CD4-positive, alpha-beta T cell (primary cell): Measurements from ENCODE around the gene DHRS13. TPM values are rescaled to one million over a fixed set of nuclear protein-coding genes. Genes with fewer than 3 reads are reported as not detected.

Experiments
- ATAC-seq: fragments of 200-7000 bp; cut with Tn5 transposase; one replicate; pipeline ENCODE4 v1.10.0; 2022; ENCODE audit warnings: mild to moderate bottlenecking; ENCODE audit not compliant: poor library complexity
- CTCF ChIA-PET: fragments of 350-600 bp; sonication (Branson Sonifier 250); formaldehyde crosslinking; loops from one replicate; lab custom pipeline; 2021; ENCODE audit warnings: antibody characterized with exemption, inconsistent platforms; lab: Charles Lee
- POLR2A ChIA-PET: fragments of 350-600 bp; sonication (Branson Sonifier 250); formaldehyde crosslinking; loops from one replicate; lab custom pipeline; 2021; ENCODE audit warnings: antibody characterized with exemption, inconsistent platforms; lab: Charles Lee
- DNase-seq, 14 experiments: peaks; one replicate each; pipeline ENCODE4 v3.0.0-alpha.2; 2013 to 2020; ENCODE audit warnings: mixed read lengths in 2 of 14
- H3K27ac ChIP-seq, 2 donors: one replicate each; pipeline versions ENCODE4 v1.5.1 to v1.7.0; 2013; ENCODE audit warnings: low read length in 2 of 2, low read depth in 1 of 2, mild to moderate bottlenecking in 1 of 2
- H3K27me3 ChIP-seq, 2 experiments: 1 replicate in 1 of 2; 2 replicates in 1 of 2; pipeline versions ENCODE4 v1.6.1 to v1.7.0; 2013; ENCODE audit warnings: low read length in 2 of 2, control low read depth in 1 of 2, mild to moderate bottlenecking in 1 of 2, moderate library complexity in 1 of 2; ENCODE audit not compliant: insufficient read depth in 2 of 2, control insufficient read depth in 1 of 2
- H3K36me3 ChIP-seq: one replicate; pipeline ENCODE4 v1.6.1; 2013; ENCODE audit warnings: low read length, control low read depth; ENCODE audit not compliant: insufficient read depth
- H3K4me1 ChIP-seq: one replicate; pipeline ENCODE4 v1.6.1; 2013; ENCODE audit warnings: low read length, control low read depth; ENCODE audit not compliant: insufficient read depth
- H3K4me3 ChIP-seq: one replicate; pipeline ENCODE4 v1.5.1; 2013; ENCODE audit warnings: mild to moderate bottlenecking, low read length, moderate library complexity
- H3K9me3 ChIP-seq, 2 experiments: 1 replicate in 1 of 2; 2 replicates in 1 of 2; pipeline versions ENCODE4 v1.6.1 to v1.7.0; 2013; ENCODE audit warnings: low read length in 2 of 2, mild to moderate bottlenecking in 2 of 2, control low read depth in 1 of 2, moderate library complexity in 1 of 2; ENCODE audit not compliant: control insufficient read depth in 1 of 2, insufficient read depth in 1 of 2
- H3K27ac Mint-ChIP-seq: one replicate; pipeline ENCODE4 v1.8.0; 2020; ENCODE audit warnings: mixed read lengths
- H3K27me3 Mint-ChIP-seq: one replicate; pipeline ENCODE4 v1.8.0; 2021; ENCODE audit warnings: mixed read lengths
- H3K36me3 Mint-ChIP-seq: one replicate; pipeline ENCODE4 v1.8.0; 2021; ENCODE audit warnings: low read depth, mixed read lengths
- H3K4me1 Mint-ChIP-seq: one replicate; pipeline ENCODE4 v1.8.0; 2021; ENCODE audit warnings: low read depth, mixed read lengths
- H3K4me3 Mint-ChIP-seq: one replicate; pipeline ENCODE4 v1.8.0; 2020; ENCODE audit warnings: mild to moderate bottlenecking, mixed read lengths
- H3K9me3 Mint-ChIP-seq: one replicate; pipeline ENCODE4 v1.8.0; 2020; ENCODE audit warnings: mixed read lengths
- CTCF ChIP-seq: fragments of 200-600 bp; IDR thresholded peaks from one replicate; pipeline ENCODE4 v1.8.0; 2022; ENCODE audit warnings: antibody characterized with exemption, mild to moderate bottlenecking
- intact Hi-C, 2 experiments: fragments of 100-400 bp; cut with DNase I in 1 of 2; cut with micrococcal nuclease in 1 of 2; formaldehyde crosslinking; loops; one replicate each; pipeline versions ENCODE4 v1.15.1 to v1.9.0; 2023 to 2025; cut with DNase I, micrococcal nuclease
- total RNA-seq, 174 experiments: library from RNA in 2 of 174; stranded (reverse) in 2 of 174; gene quantifications; one replicate each; pipeline ENCODE4 v1.2.3 and lab custom pipeline; 2021 to 2026

Gene DHRS13
- total RNA-seq, 2 experiments from 2014 or later, result 33.5 to 34.3 TPM

DNA sequence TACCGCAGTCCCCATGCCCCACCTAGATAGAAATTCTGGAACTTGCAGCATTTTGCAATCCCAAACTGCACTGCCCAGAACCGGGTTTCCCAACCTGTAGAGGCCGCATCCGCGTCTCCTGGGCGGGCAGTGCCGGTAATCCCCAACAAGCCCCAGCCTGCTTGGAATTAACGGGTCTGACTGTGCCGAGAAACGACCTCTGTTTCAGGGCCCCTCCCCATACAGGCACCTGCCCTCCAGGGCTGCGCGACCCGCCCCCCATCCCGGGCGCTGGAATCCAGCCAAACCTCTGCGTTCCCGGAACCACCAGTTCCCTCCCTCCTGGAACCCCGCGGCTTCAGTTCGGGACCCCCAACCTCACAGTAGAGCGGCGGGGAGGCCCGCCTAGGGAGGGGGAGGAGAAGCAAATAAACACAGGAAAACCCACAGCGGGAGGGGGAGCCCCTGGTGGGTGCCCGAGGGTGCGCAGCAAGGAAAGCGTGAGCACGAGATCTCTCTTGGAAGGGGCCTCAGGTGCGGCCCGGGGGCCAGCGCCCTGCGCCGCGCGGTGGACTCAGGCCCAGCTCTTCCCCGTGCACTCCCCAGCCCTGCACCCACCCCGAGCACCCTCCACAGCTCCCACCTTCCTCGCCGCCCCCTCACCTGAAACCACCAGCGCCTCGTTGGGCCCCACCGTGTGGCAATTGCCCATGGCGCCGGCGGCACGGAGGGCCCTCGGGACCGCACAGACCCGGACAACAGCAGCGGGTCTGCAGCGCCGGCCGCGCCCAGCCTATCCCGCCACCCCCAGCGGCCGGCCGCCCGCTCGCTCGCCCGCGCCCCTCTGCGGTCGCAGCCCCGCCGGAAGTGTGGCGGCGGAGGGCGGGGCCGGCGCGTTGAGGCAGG, 5.8 kb downstream of the DHRS13 start, which contains the start of gene FLOT2:
TSS of gene FLOT2 (minus strand) at position 850 of the 885 bp plus-strand sequence. CDS start at position 691, 159 bp downstream.
- DNase-seq, result peak; percentile 50 to 83 (median 68)
- ChIA-PET CTCF (interaction anchor here (0.7 to 3.3 kb wide), 8 partner anchors 10 to 170 kb away, joined by 3 to 11 read pairs (median 4); partner anchors contain the start of genes NEK8 and PHF12), POLR2A (interaction anchor here (0.7 to 4.1 kb wide), 18 partner anchors 14 to 397 kb away, joined by 3 to 37 read pairs (median 8); partner anchors contain the start of genes ERAL1, FAM222B, NEK8 and NUFIP2)
- peak; percentile 79 for ATAC-seq
- peak within 1 kb of the TSS; percentile 95 for H3K27ac Mint-ChIP-seq
- no peaks in the 10 kb centered on the region for H3K27me3 ChIP-seq
- H3K4me3 ChIP-seq, result peak within 1 kb of the TSS; percentile 83
- H3K9me3 Mint-ChIP-seq, result no peaks in the 10 kb centered on the region
- no peaks in the 10 kb centered on the region for H3K27me3 Mint-ChIP-seq
- intact Hi-C loops, result loop anchor here (2.0 kb wide), 3 partner anchors 40 to 168 kb away; partner anchors contain the start of gene NEK8 (in 1 of the 2)
- peak; percentile 60 for TF ChIP-seq CTCF
- H3K4me3 Mint-ChIP-seq, result peak within 1 kb of the TSS; percentile 93
- H3K36me3 Mint-ChIP-seq, result peaks cover 44% of the 10 kb centered on the region
- H3K4me1 Mint-ChIP-seq, result peaks cover 66% of the 10 kb centered on the region
- H3K4me1 ChIP-seq, result peaks cover 75% of the 10 kb centered on the region
- H3K27ac ChIP-seq, result peak within 1 kb of the TSS; percentile 86 to 87
- no peaks in the 10 kb centered on the region for H3K9me3 ChIP-seq
- H3K36me3 ChIP-seq, result peaks cover 14% of the 10 kb centered on the region

DNA sequence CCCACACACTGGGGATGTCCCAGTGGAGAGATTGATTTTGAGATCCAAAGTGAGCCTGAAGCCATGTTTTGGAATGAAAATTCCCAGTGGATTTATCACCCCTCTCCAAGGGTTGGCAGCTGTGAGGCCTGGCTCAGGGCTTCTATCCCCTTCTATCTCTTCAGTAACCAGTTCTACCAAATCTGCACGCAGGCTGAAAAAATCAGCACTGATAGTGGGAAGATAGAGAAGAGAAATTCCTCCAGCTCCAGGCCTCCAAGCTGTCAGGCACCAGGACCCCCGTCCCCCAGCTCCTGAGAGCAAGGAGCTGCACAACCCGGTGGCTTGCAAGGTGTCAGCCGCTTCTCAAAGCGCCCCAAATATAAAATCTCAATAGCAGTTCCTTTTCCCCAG, 6.4 kb downstream of the DHRS13 start:
- no peak for DNase-seq
- H3K4me1 Mint-ChIP-seq, result peaks cover 66% of the 10 kb centered on the region
- H3K27me3 ChIP-seq, result no peaks in the 10 kb centered on the region
- peak overlapping the region; percentile 80 to 87 for H3K27ac ChIP-seq
- peaks cover 15% of the 10 kb centered on the region for H3K36me3 ChIP-seq
- no peak for ATAC-seq
- ChIA-PET CTCF (interaction anchor here (0.5 to 3.3 kb wide), 5 partner anchors 11 to 170 kb away, joined by 3 to 11 read pairs (median 4); no protein-coding TSS in a partner anchor), POLR2A (interaction anchor here (0.7 to 4.1 kb wide), 8 partner anchors 25 to 176 kb away, joined by 3 to 37 read pairs (median 11); partner anchors contain the start of genes FAM222B, PHF12, RPL23A and TRAF4)
- H3K27me3 Mint-ChIP-seq, result no peaks in the 10 kb centered on the region
- peaks cover 42% of the 10 kb centered on the region for H3K36me3 Mint-ChIP-seq
- peak overlapping the region; percentile 83 for H3K4me3 ChIP-seq
- H3K9me3 Mint-ChIP-seq, result no peaks in the 10 kb centered on the region
- H3K9me3 ChIP-seq, result no peaks in the 10 kb centered on the region
- no peak for TF ChIP-seq CTCF
- H3K27ac Mint-ChIP-seq, result peak overlapping the region; percentile 95
- peaks cover 75% of the 10 kb centered on the region for H3K4me1 ChIP-seq
- intact Hi-C loops, result loop anchor here (2.0 kb wide), 3 partner anchors 40 to 168 kb away; partner anchors contain the start of gene NEK8 (in 1 of the 2)
- H3K4me3 Mint-ChIP-seq, result peak overlapping the region; percentile 93

GRCh38 chr17:28895794-28896447, 7.0 kb downstream of the DHRS13 start:
- Mint-ChIP-seq H3K27ac (peak overlapping the region; percentile 95), H3K4me3 (peak overlapping the region; percentile 93), H3K36me3 (peaks cover 47% of the 10 kb centered on the region), H3K27me3 (no peaks in the 10 kb centered on the region), H3K4me1 (peaks cover 70% of the 10 kb centered on the region), H3K9me3 (no peaks in the 10 kb centered on the region)
- Histone ChIP-seq H3K27ac (peak overlapping the region; percentile 80 to 87), H3K27me3 (no peaks in the 10 kb centered on the region), H3K9me3 (no peaks in the 10 kb centered on the region), H3K4me3 (peak overlapping the region; percentile 83), H3K36me3 (peaks cover 18% of the 10 kb centered on the region), H3K4me1 (peaks cover 75% of the 10 kb centered on the region)
- ChIA-PET POLR2A (interaction anchor here (0.7 to 4.1 kb wide), 6 partner anchors 14 to 176 kb away, joined by 3 to 37 read pairs (median 10); partner anchors contain the start of genes PHF12, RPL23A and TRAF4), CTCF (interaction anchor here (0.5 to 3.3 kb wide), 6 partner anchors 12 to 169 kb away, joined by 3 to 11 read pairs (median 4); partner anchors contain the start of gene TLCD1)
- DNase-seq (no peak), ATAC-seq (no peak)
- intact Hi-C loops, result loop anchor here (2.0 kb wide), 3 partner anchors 39 to 167 kb away; partner anchors contain the start of gene NEK8 (in 1 of the 2)
- TF ChIP-seq CTCF, result no peak
